Uterus (tissue), 4 donors: ENCODE results near the gene PTPRN2. TPM values are rescaled to one million over a fixed set of nuclear protein-coding genes. Genes with fewer than 3 reads are reported as not detected.

ENCODE experiments used
- DNase-seq, 2 donors: peaks; one replicate each; pipeline ENCODE4 v3.0.0-alpha.2; 2019 to 2020
- H3K27ac ChIP-seq, 2 donors: fragments of 200-600 bp; sonication (generic); 1 replicate in 1 of 2; 2 replicates in 1 of 2; pipeline ENCODE4 v1.5.1; 2016 to 2018
- H3K27me3 ChIP-seq, 2 donors: fragments of 200-600 bp; sonication (generic); one replicate each; pipeline ENCODE4 v1.5.1; 2018 to 2019; ENCODE audit warnings: control low read depth in 1 of 2
- H3K36me3 ChIP-seq, 2 donors: fragments of 200-600 bp; sonication (generic); one replicate each; pipeline ENCODE4 v1.5.1; 2019; ENCODE audit warnings: control low read depth in 1 of 2
- H3K4me1 ChIP-seq, 2 donors: fragments of 200-600 bp; sonication (generic); one replicate each; pipeline ENCODE4 v1.5.1; 2018 to 2019; ENCODE audit warnings: control low read depth in 1 of 2
- H3K4me3 ChIP-seq, 2 donors: fragments of 200-600 bp; sonication (generic); 1 replicate in 1 of 2; 2 replicates in 1 of 2; pipeline ENCODE4 v1.5.1; 2018 to 2019; ENCODE audit warnings: mild to moderate bottlenecking in 1 of 2
- H3K9me3 ChIP-seq, 2 donors: fragments of 200-600 bp; sonication (generic); one replicate each; pipeline ENCODE4 v1.5.1; 2019; ENCODE audit warnings: control low read depth in 1 of 2
- CTCF ChIP-seq, 4 experiments: fragments of 200-600 bp in 2 of 4; fragments of 450-650 bp in 2 of 4; sonication (generic) in 2 of 4; IDR thresholded peaks; one replicate each; pipeline ENCODE4 v1.5.1; 2016 to 2019; ENCODE audit warnings: antibody characterized with exemption in 4 of 4, mild to moderate bottlenecking in 2 of 4, moderate library complexity in 1 of 4
- POLR2A ChIP-seq, 2 donors: fragments of 450-650 bp; IDR thresholded peaks; one replicate each; pipeline ENCODE4 v1.6.1; 2016; ENCODE audit warnings: antibody characterized with exemption in 2 of 2, mild to moderate bottlenecking in 1 of 2, moderate library complexity in 1 of 2
- intact Hi-C: fragments of 100-400 bp; cut with DNase I; formaldehyde crosslinking; loops from one replicate; pipeline ENCODE4 v1.15.1; 2023; ENCODE audit warnings: low total_unique reads
- total RNA-seq, 4 donors: library from RNA; depleted of rRNA in 3 of 4; stranded (reverse); fragments of >200 nt in 3 of 4; gene quantifications; one replicate each; pipeline versions ENCODE4 v1.1.0 to v1.2.4, GENCODE V29; 2014 to 2023
- donor health status: DM: yes; HTN: yes; CAD: no.

PTPRN2 gene
- total RNA-seq, 4 donors from 2014 or later: 1.2 to 5.2 (median 2.3) TPM

- intact Hi-C loops: no loop called here
- TF ChIP-seq POLR2A (IDR thresholded peaks at IDR 0.05) (no peak), CTCF (IDR thresholded peaks at IDR 0.05) (no peak)
- H3K9me3 ChIP-seq: no peaks in the 10 kb centered on the region
- H3K4me3 ChIP-seq: no peak overlapping the region
- peaks cover 0 to 7% of the 10 kb centered on the region in 2 donors for H3K4me1 ChIP-seq
- H3K27me3 ChIP-seq: no peaks in the 10 kb centered on the region
- no peaks in the 10 kb centered on the region for H3K36me3 ChIP-seq
- DNase-seq: no peak
- H3K27ac ChIP-seq: no peak overlapping the region
These were observed 569.4 kb downstream of the PTPRN2 start for GRCh38 chr7:158018098-158018762.

- H3K36me3 ChIP-seq: no peaks in the 10 kb centered on the region
- no peak for DNase-seq
- no peak for TF ChIP-seq CTCF (IDR thresholded peaks at IDR 0.05)
- no peak for TF ChIP-seq POLR2A (IDR thresholded peaks at IDR 0.05)
- no peak overlapping the region for H3K4me3 ChIP-seq
- no peaks in the 10 kb centered on the region for H3K9me3 ChIP-seq
- H3K27me3 ChIP-seq: no peaks in the 10 kb centered on the region
- peaks cover 0 to 7% of the 10 kb centered on the region in 2 donors for H3K4me1 ChIP-seq
- intact Hi-C loops: no loop called here
- H3K27ac ChIP-seq: no peak overlapping the region
These were observed 570.2 kb downstream of the PTPRN2 start for GRCh38 chr7:158017111-158018097.

GRCh38 chr7:158016180-158017097 is 571.2 kb downstream of the PTPRN2 start:
- intact Hi-C loops: no loop called here
- TF ChIP-seq CTCF (IDR thresholded peaks at IDR 0.05): no peak
- no peak for TF ChIP-seq POLR2A (IDR thresholded peaks at IDR 0.05)
- peaks cover 0 to 7% of the 10 kb centered on the region in 2 donors for H3K4me1 ChIP-seq
- H3K9me3 ChIP-seq: no peaks in the 10 kb centered on the region
- DNase-seq: no peak
- H3K4me3 ChIP-seq: peak overlapping the region; percentile 6 to 8
- H3K27me3 ChIP-seq: no peaks in the 10 kb centered on the region
- no peak overlapping the region for H3K27ac ChIP-seq
- no peaks in the 10 kb centered on the region for H3K36me3 ChIP-seq

GRCh38 chr7:158015403-158016179 is 572.0 kb downstream of the PTPRN2 start:
- no peaks in the 10 kb centered on the region for H3K36me3 ChIP-seq
- H3K27ac ChIP-seq: no peak overlapping the region
- H3K4me3 ChIP-seq: peak overlapping the region; percentile 6 to 8
- no peaks in the 10 kb centered on the region for H3K9me3 ChIP-seq
- intact Hi-C loops: no loop called here
- no peaks in the 10 kb centered on the region for H3K27me3 ChIP-seq
- DNase-seq: no peak
- H3K4me1 ChIP-seq: peaks cover 0 to 7% of the 10 kb centered on the region in 2 donors
- TF ChIP-seq POLR2A (IDR thresholded peaks at IDR 0.05): no peak
- TF ChIP-seq CTCF (IDR thresholded peaks at IDR 0.05): no peak
